ENCODE results near the gene CTNND2. TPM values are rescaled to one million over a fixed set of nuclear protein-coding genes. Genes with fewer than 3 reads are reported as not detected.

Gene CTNND2
- total and polyA plus RNA-seq, 4 donors = 0.30 to 2.2 (median 0.71) TPM

- Histone ChIP-seq H3K9me3 (ENCODE audit: control insufficient read depth in 4 of 4, insufficient read depth in 3 of 4, low read length in 3 of 4) (peaks cover 0 to 2% (median 0%) of the 10 kb centered on the region in 4 donors), H3K27me3 (ENCODE audit: control insufficient read depth in 3 of 3, insufficient read depth in 3 of 3, low read length in 2 of 3) (no peaks in the 10 kb centered on the region), H3K4me3 (no peak overlapping the region), H3K9ac (ENCODE audit: insufficient read depth in 1 of 2, low read length in 2 of 2) (no peak overlapping the region), H3K4me1 (ENCODE audit: control insufficient read depth in 5 of 5, insufficient read depth in 5 of 5, low read length in 5 of 5) (no peaks in the 10 kb centered on the region), H3K27ac (ENCODE audit: low read depth in 1 of 2, low read length in 1 of 2) (no peak overlapping the region), H3K36me3 (ENCODE audit: control insufficient read depth in 4 of 4, insufficient read depth in 4 of 4, low read length in 4 of 4) (no peaks in the 10 kb centered on the region)
- no peak for TF ChIP-seq CTCF (IDR thresholded peaks at IDR 0.05; ENCODE audit: control extremely low read depth, extremely low read depth)
- WGBS, 2 donors = 89% methylated on average over 3 of the region's 3 CpGs
- DNase-seq (no peak), ATAC-seq (ENCODE audit: insufficient read depth, low FRiP score) (no peak)
Observed at GRCh38 chr5:11045411-11045810, 858.8 kb downstream of the CTNND2 start.

- Histone ChIP-seq H3K4me3 (no peak overlapping the region), H3K9me3 (ENCODE audit: control insufficient read depth in 4 of 4, insufficient read depth in 3 of 4, low read length in 3 of 4) (peaks cover 0 to 2% (median 0%) of the 10 kb centered on the region in 4 donors), H3K27ac (ENCODE audit: low read depth in 1 of 2, low read length in 1 of 2) (no peak overlapping the region), H3K4me1 (ENCODE audit: control insufficient read depth in 5 of 5, insufficient read depth in 5 of 5, low read length in 5 of 5) (no peaks in the 10 kb centered on the region), H3K9ac (ENCODE audit: insufficient read depth in 1 of 2, low read length in 2 of 2) (no peak overlapping the region), H3K27me3 (ENCODE audit: control insufficient read depth in 3 of 3, insufficient read depth in 3 of 3, low read length in 2 of 3) (no peaks in the 10 kb centered on the region), H3K36me3 (ENCODE audit: control insufficient read depth in 4 of 4, insufficient read depth in 4 of 4, low read length in 4 of 4) (no peaks in the 10 kb centered on the region)
- no peak for ATAC-seq (ENCODE audit: insufficient read depth, low FRiP score)
- TF ChIP-seq CTCF (IDR thresholded peaks at IDR 0.05; ENCODE audit: control extremely low read depth, extremely low read depth) = no peak
- no peak for DNase-seq
Observed at GRCh38 chr5:11044581-11044980, 859.7 kb downstream of the CTNND2 start.

GRCh38 chr5:11043881-11044280 lies 860.4 kb downstream of the CTNND2 start:
- WGBS, 2 donors = 82 to 91% methylated on average over 5 of the region's 5 CpGs
- peaks cover 0 to 2% (median 0%) of the 10 kb centered on the region in 4 donors for H3K9me3 ChIP-seq (ENCODE audit: control insufficient read depth in 4 of 4, insufficient read depth in 3 of 4, low read length in 3 of 4)
- no peak overlapping the region for H3K27ac ChIP-seq (ENCODE audit: low read depth in 1 of 2, low read length in 1 of 2)
- ATAC-seq (ENCODE audit: insufficient read depth, low FRiP score) (no peak), DNase-seq (no peak)
- H3K9ac ChIP-seq (ENCODE audit: insufficient read depth in 1 of 2, low read length in 2 of 2) = no peak overlapping the region
- no peaks in the 10 kb centered on the region for H3K4me1 ChIP-seq (ENCODE audit: control insufficient read depth in 5 of 5, insufficient read depth in 5 of 5, low read length in 5 of 5)
- no peaks in the 10 kb centered on the region for H3K27me3 ChIP-seq (ENCODE audit: control insufficient read depth in 3 of 3, insufficient read depth in 3 of 3, low read length in 2 of 3)
- no peaks in the 10 kb centered on the region for H3K36me3 ChIP-seq (ENCODE audit: control insufficient read depth in 4 of 4, insufficient read depth in 4 of 4, low read length in 4 of 4)
- no peak overlapping the region for H3K4me3 ChIP-seq
- TF ChIP-seq CTCF (IDR thresholded peaks at IDR 0.05; ENCODE audit: control extremely low read depth, extremely low read depth) = no peak

GRCh38 chr5:11040345-11040744 lies 863.9 kb downstream of the CTNND2 start:
- H3K4me3 ChIP-seq = no peak overlapping the region
- H3K9me3 ChIP-seq (ENCODE audit: control insufficient read depth in 4 of 4, insufficient read depth in 3 of 4, low read length in 3 of 4) = peaks cover 0 to 2% (median 0%) of the 10 kb centered on the region in 4 donors
- H3K36me3 ChIP-seq (ENCODE audit: control insufficient read depth in 4 of 4, insufficient read depth in 4 of 4, low read length in 4 of 4) = no peaks in the 10 kb centered on the region
- no peaks in the 10 kb centered on the region for H3K4me1 ChIP-seq (ENCODE audit: control insufficient read depth in 5 of 5, insufficient read depth in 5 of 5, low read length in 5 of 5)
- H3K27ac ChIP-seq (ENCODE audit: low read depth in 1 of 2, low read length in 1 of 2) = no peak overlapping the region
- 78 to 95% methylated on average over 1 of the region's 1 CpG for WGBS, 2 donors
- DNase-seq (no peak), ATAC-seq (ENCODE audit: insufficient read depth, low FRiP score) (no peak)
- no peaks in the 10 kb centered on the region for H3K27me3 ChIP-seq (ENCODE audit: control insufficient read depth in 3 of 3, insufficient read depth in 3 of 3, low read length in 2 of 3)
- TF ChIP-seq CTCF (IDR thresholded peaks at IDR 0.05; ENCODE audit: control extremely low read depth, extremely low read depth) = no peak
- no peak overlapping the region for H3K9ac ChIP-seq (ENCODE audit: insufficient read depth in 1 of 2, low read length in 2 of 2)
